Neural progenitor cell (in vitro differentiated cells): ENCODE results near the gene AARS2.

Experiments
- CTCF ChIP-seq: fragments of 200-600 bp; sonication (generic); IDR thresholded peaks from 2 replicates; pipeline ENCODE4 v1.5.1; 2017; ENCODE audit warnings: antibody characterized with exemption, mild to moderate bottlenecking
- EZH2 ChIP-seq: fragments of 200-600 bp; sonication (generic); IDR thresholded peaks from 2 replicates; pipeline ENCODE4 v1.6.1; 2017; ENCODE audit warnings: antibody characterized with exemption, mild to moderate bottlenecking, moderate library complexity

- no peak for TF ChIP-seq EZH2
- no peak for TF ChIP-seq CTCF
These were observed 53.1 kb downstream of the AARS2 start for GRCh38 chr6:44260011-44260410.
